Endothelial cell of umbilical vein (primary cell): ENCODE measurements around the gene SNX19.

Experiments used
- EZH2 ChIP-seq: IDR thresholded peaks from 2 replicates; pipeline ENCODE4 v1.6.1; 2012; ENCODE audit warnings: borderline replicate concordance, low read depth, mild to moderate bottlenecking, moderate library complexity, low read length, inconsistent platforms; ENCODE audit not compliant: severe bottlenecking
- FOS ChIP-seq: IDR thresholded peaks from 2 replicates; pipeline ENCODE4 v1.6.1; 2011; ENCODE audit warnings: mild to moderate bottlenecking, low read length, moderate library complexity, borderline replicate concordance; ENCODE audit not compliant: insufficient read depth
- POLR2A ChIP-seq: IDR thresholded peaks from 2 replicates; pipeline ENCODE4 v1.6.1; 2012; ENCODE audit warnings: low read depth, mild to moderate bottlenecking, control low read depth, low read length
- TF ChIP-seq, protein P1 (sequence below), 2 donors: IDR thresholded peaks; 1 replicate in 1 of 2; 2 replicates in 1 of 2; pipeline ENCODE4 v1.5.1; 2011; ENCODE audit warnings: low read length in 2 of 2, mild to moderate bottlenecking in 2 of 2, moderate library complexity in 2 of 2, control low read depth in 1 of 2, inconsistent platforms in 1 of 2, low read depth in 1 of 2; ENCODE audit not compliant: insufficient read depth in 1 of 2; ENCODE audit errors: extremely low read depth in 1 of 2

DNA sequence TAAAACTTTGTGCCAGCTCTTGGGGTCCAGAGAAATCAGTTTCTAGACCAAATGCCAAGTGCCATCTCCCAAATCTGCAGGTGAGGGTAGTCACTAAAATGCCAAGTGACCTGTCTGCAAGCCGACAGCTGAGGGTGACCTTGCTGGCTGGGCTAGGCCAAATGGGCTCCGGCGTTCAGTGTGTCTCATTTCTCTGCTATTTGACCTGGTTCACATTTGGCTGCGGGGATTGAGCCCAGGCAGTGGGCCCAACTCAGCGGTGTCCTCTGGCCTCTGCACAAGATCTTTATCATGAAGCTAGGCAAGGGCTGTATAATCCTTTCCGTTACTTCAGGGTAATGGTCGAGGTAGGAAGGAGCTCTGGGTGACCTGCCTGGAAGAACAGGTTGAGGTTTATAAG, 87.5 kb downstream of the SNX19 start:
- TF ChIP-seq, protein P1, sequence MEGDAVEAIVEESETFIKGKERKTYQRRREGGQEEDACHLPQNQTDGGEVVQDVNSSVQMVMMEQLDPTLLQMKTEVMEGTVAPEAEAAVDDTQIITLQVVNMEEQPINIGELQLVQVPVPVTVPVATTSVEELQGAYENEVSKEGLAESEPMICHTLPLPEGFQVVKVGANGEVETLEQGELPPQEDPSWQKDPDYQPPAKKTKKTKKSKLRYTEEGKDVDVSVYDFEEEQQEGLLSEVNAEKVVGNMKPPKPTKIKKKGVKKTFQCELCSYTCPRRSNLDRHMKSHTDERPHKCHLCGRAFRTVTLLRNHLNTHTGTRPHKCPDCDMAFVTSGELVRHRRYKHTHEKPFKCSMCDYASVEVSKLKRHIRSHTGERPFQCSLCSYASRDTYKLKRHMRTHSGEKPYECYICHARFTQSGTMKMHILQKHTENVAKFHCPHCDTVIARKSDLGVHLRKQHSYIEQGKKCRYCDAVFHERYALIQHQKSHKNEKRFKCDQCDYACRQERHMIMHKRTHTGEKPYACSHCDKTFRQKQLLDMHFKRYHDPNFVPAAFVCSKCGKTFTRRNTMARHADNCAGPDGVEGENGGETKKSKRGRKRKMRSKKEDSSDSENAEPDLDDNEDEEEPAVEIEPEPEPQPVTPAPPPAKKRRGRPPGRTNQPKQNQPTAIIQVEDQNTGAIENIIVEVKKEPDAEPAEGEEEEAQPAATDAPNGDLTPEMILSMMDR (IDR thresholded peaks at IDR 0.05; ENCODE audit: extremely low read depth in 1 of 2, insufficient read depth in 1 of 2, low read depth in 1 of 2, low read length in 2 of 2), result no peak
- TF ChIP-seq POLR2A, result no peak
- TF ChIP-seq FOS, result no peak
- no peak for TF ChIP-seq EZH2
